ENCODE results near the gene EMP3. TPM values are rescaled to one million over a fixed set of nuclear protein-coding genes. Genes with fewer than 3 reads are reported as not detected.

Gene EMP3
- total RNA-seq, 1 experiment from 2014 or later, result 171 TPM

DNA sequence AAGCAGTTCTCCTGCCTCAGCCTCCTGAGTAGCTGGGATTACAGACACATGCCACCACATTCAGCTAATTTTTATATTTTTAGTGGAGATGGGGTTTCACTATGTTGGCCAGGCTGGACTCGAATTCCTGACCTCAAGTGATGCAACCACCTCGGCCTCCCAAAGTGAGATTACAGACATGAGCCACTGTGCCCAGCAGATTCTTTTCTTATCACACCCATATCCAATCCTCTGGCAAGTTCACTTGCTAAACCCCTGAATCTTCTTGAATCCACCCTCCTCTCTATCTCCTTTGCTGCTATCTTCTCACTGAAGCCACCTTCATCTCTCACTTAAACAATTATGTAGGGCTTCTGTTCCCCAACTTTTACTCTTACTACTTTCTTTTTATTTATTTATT lies 20.8 kb downstream of the EMP3 start:
- DNase-seq (ENCODE audit: low read depth, low spot score) (no peak), ATAC-seq (no peak)
- intact Hi-C loops (cut with micrococcal nuclease; ENCODE audit: unreplicated experiment) (no loop called here), in situ Hi-C loops (cut with HindIII; ENCODE audit: low pct_unique_long_range_greater_than_20kb, low sequenced_read_pairs) (no loop called here)
- ChIA-PET POLR2A (no interaction called here), CTCF (no interaction called here)
- BruUV-seq (replicated peaks), result no TSS peak
- H3K27ac ChIP-seq (ENCODE audit: low read length), result no peak overlapping the region
- no peaks in the 10 kb centered on the region for H3K4me1 ChIP-seq (ENCODE audit: control insufficient read depth, insufficient read depth, low read length)
- TF ChIP-seq TCF7L2 (IDR thresholded peaks at IDR 0.05; ENCODE audit: low read depth, low read length) (no peak), POLR2AphosphoS5 (IDR thresholded peaks at IDR 0.05; ENCODE audit: low read depth, low read length) (no peak), SIN3A (IDR thresholded peaks at IDR 0.05; ENCODE audit: borderline replicate concordance, insufficient read depth, low read depth, low read length) (no peak)
- TF ChIP-seq, protein P1, sequence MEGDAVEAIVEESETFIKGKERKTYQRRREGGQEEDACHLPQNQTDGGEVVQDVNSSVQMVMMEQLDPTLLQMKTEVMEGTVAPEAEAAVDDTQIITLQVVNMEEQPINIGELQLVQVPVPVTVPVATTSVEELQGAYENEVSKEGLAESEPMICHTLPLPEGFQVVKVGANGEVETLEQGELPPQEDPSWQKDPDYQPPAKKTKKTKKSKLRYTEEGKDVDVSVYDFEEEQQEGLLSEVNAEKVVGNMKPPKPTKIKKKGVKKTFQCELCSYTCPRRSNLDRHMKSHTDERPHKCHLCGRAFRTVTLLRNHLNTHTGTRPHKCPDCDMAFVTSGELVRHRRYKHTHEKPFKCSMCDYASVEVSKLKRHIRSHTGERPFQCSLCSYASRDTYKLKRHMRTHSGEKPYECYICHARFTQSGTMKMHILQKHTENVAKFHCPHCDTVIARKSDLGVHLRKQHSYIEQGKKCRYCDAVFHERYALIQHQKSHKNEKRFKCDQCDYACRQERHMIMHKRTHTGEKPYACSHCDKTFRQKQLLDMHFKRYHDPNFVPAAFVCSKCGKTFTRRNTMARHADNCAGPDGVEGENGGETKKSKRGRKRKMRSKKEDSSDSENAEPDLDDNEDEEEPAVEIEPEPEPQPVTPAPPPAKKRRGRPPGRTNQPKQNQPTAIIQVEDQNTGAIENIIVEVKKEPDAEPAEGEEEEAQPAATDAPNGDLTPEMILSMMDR (IDR thresholded peaks at IDR 0.05), result no peak
- TF ChIP-seq, protein P2, sequence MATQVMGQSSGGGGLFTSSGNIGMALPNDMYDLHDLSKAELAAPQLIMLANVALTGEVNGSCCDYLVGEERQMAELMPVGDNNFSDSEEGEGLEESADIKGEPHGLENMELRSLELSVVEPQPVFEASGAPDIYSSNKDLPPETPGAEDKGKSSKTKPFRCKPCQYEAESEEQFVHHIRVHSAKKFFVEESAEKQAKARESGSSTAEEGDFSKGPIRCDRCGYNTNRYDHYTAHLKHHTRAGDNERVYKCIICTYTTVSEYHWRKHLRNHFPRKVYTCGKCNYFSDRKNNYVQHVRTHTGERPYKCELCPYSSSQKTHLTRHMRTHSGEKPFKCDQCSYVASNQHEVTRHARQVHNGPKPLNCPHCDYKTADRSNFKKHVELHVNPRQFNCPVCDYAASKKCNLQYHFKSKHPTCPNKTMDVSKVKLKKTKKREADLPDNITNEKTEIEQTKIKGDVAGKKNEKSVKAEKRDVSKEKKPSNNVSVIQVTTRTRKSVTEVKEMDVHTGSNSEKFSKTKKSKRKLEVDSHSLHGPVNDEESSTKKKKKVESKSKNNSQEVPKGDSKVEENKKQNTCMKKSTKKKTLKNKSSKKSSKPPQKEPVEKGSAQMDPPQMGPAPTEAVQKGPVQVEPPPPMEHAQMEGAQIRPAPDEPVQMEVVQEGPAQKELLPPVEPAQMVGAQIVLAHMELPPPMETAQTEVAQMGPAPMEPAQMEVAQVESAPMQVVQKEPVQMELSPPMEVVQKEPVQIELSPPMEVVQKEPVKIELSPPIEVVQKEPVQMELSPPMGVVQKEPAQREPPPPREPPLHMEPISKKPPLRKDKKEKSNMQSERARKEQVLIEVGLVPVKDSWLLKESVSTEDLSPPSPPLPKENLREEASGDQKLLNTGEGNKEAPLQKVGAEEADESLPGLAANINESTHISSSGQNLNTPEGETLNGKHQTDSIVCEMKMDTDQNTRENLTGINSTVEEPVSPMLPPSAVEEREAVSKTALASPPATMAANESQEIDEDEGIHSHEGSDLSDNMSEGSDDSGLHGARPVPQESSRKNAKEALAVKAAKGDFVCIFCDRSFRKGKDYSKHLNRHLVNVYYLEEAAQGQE (IDR thresholded peaks at IDR 0.05; ENCODE audit: insufficient read depth in 1 of 2, low read depth in 2 of 2, low read length in 1 of 2), result no peak
- H3K27me3 ChIP-seq (ENCODE audit: control insufficient read depth, insufficient read depth, low read length), result no peaks in the 10 kb centered on the region
- H3K36me3 ChIP-seq (ENCODE audit: control insufficient read depth, insufficient read depth, low read length), result no peaks in the 10 kb centered on the region
- no peaks in the 10 kb centered on the region for H3K9me3 ChIP-seq (ENCODE audit: control insufficient read depth, insufficient read depth, low read depth, low read length)
- no peak overlapping the region for H3K4me3 ChIP-seq (ENCODE audit: low read depth in 2 of 2, low read length in 2 of 2)

DNA sequence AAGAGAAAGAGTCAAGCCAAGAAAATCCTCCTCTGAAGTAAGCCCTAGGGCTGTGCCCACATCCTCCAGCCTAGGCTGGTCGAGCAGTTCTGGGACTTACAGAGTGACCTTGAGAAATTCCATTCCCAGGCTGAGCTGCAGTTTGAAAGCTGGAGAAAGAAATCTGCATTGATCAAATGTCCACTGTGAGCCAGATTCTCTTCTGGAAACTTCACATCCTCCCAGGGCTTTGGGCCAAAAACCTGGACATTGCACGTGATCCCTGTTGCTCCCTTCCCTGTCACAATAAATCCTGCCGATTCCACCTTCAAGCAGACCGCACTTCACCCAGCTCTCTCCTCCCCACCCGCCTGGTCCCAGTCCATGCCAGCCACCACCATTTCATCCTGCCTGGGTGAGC lies 22.7 kb downstream of the EMP3 start:
- in situ Hi-C loops (cut with HindIII; ENCODE audit: low pct_unique_long_range_greater_than_20kb, low sequenced_read_pairs), result no loop called here
- ATAC-seq, result no peak
- ChIA-PET CTCF (interaction anchor here (0.6 kb wide), 1 partner anchor 63 kb away, joined by 5 read pairs; no protein-coding TSS in a partner anchor), POLR2A (interaction anchor here (0.6 kb wide), 1 partner anchor 15 kb away, joined by 3 read pairs; no protein-coding TSS in a partner anchor)
- Histone ChIP-seq H3K4me1 (ENCODE audit: control insufficient read depth, insufficient read depth, low read length) (no peaks in the 10 kb centered on the region), H3K9me3 (ENCODE audit: control insufficient read depth, insufficient read depth, low read depth, low read length) (no peaks in the 10 kb centered on the region), H3K27me3 (ENCODE audit: control insufficient read depth, insufficient read depth, low read length) (no peaks in the 10 kb centered on the region), H3K36me3 (ENCODE audit: control insufficient read depth, insufficient read depth, low read length) (no peaks in the 10 kb centered on the region), H3K4me3 (ENCODE audit: low read depth in 2 of 2, low read length in 2 of 2) (no peak overlapping the region), H3K27ac (ENCODE audit: low read length) (no peak overlapping the region)
- no TSS peak for BruUV-seq (replicated peaks)
- no peak for DNase-seq (ENCODE audit: low read depth, low spot score)
- TF ChIP-seq POLR2AphosphoS5 (IDR thresholded peaks at IDR 0.05; ENCODE audit: low read depth, low read length) (no peak), SIN3A (IDR thresholded peaks at IDR 0.05; ENCODE audit: borderline replicate concordance, insufficient read depth, low read depth, low read length) (no peak), TCF7L2 (IDR thresholded peaks at IDR 0.05; ENCODE audit: low read depth, low read length) (no peak)
- TF ChIP-seq, protein P1 (IDR thresholded peaks at IDR 0.05), result no peak
- TF ChIP-seq, protein P2 (IDR thresholded peaks at IDR 0.05; ENCODE audit: insufficient read depth in 1 of 2, low read depth in 2 of 2, low read length in 1 of 2), result no peak
- intact Hi-C loops (cut with micrococcal nuclease; ENCODE audit: unreplicated experiment), result no loop called here
